Neural cell (in vitro differentiated cells): Measurements from ENCODE around the gene ELMOD1. TPM values are rescaled to one million over a fixed set of nuclear protein-coding genes. Genes with fewer than 3 reads are reported as not detected.
A peak's percentile ranks its signal among the peaks of the same experiment; 100 is the strongest.

Experiments
- H2AFZ ChIP-seq: fragments of 200-600, 300-800 bp; sonication (generic), shearing (Covaris generic); 2 replicates; pipeline ENCODE4 v1.6.0; 2014; ENCODE audit warnings: low read depth, mild to moderate bottlenecking, antibody characterized with exemption, low read length, moderate library complexity
- H3F3A ChIP-seq: fragments of 200-600 bp; shearing (Covaris generic); 2 replicates; pipeline ENCODE4 v1.6.1; 2016; ENCODE audit warnings: mild to moderate bottlenecking, moderate library complexity, mixed read lengths, antibody characterized with exemption, low read length; ENCODE audit not compliant: insufficient read depth, poor library complexity, severe bottlenecking
- H3K27ac ChIP-seq: fragments of 200-600, 300-800 bp; sonication (generic), shearing (Covaris generic); 2 replicates; pipeline ENCODE4 v1.5.1; 2014; ENCODE audit warnings: mild to moderate bottlenecking, low read length, moderate library complexity
- H3K27me3 ChIP-seq: fragments of 300-800, 200-600 bp; sonication (generic), shearing (Covaris generic); 2 replicates; pipeline ENCODE4 v1.6.0; 2014; ENCODE audit warnings: mild to moderate bottlenecking, low read depth, low read length, moderate library complexity; ENCODE audit not compliant: insufficient read depth
- H3K36me3 ChIP-seq: fragments of 300-800, 200-600 bp; sonication (generic), shearing (Covaris generic); 2 replicates; pipeline ENCODE4 v1.5.1; 2014; ENCODE audit warnings: mild to moderate bottlenecking, antibody characterized with exemption, low read length, moderate library complexity; ENCODE audit not compliant: insufficient read depth
- H3K4me2 ChIP-seq: fragments of 300-800, 200-600 bp; sonication (generic), shearing (Covaris generic); 2 replicates; pipeline ENCODE4 v1.6.0; 2014; ENCODE audit warnings: mild to moderate bottlenecking, low read length
- H3K4me3 ChIP-seq: fragments of 300-800, 200-600 bp; sonication (generic), shearing (Covaris generic); 2 replicates; pipeline ENCODE4 v1.5.1; 2014; ENCODE audit warnings: mild to moderate bottlenecking, low read length, moderate library complexity
- H3K79me2 ChIP-seq: fragments of 200-600 bp; shearing (Covaris generic); replicated peaks from 2 replicates; pipeline ENCODE4 v1.6.0; 2014; ENCODE audit warnings: mild to moderate bottlenecking, low read length, moderate library complexity; ENCODE audit not compliant: insufficient read depth
- H3K9ac ChIP-seq: fragments of 300-800, 200-600 bp; sonication (generic), shearing (Covaris generic); 2 replicates; pipeline ENCODE4 v1.6.1; 2016; ENCODE audit warnings: mild to moderate bottlenecking, low read length, mixed read lengths
- H3K9me2 ChIP-seq: fragments of 200-600 bp; shearing (Covaris generic); 2 replicates; pipeline ENCODE4 v1.6.1; 2016; ENCODE audit warnings: mild to moderate bottlenecking, low read length, mixed read lengths; ENCODE audit not compliant: insufficient read depth
- H3K9me3 ChIP-seq: fragments of 200-600, 300-800 bp; sonication (generic), shearing (Covaris generic); 2 replicates; pipeline ENCODE4 v1.6.1; 2016; ENCODE audit warnings: mild to moderate bottlenecking, mixed run types, low read length, moderate library complexity, mixed read lengths
- H4K20me1 ChIP-seq: fragments of 200-600 bp; shearing (Covaris generic); 2 replicates; pipeline ENCODE4 v1.6.1; 2016; ENCODE audit warnings: mild to moderate bottlenecking, mixed run types; ENCODE audit not compliant: insufficient read depth
- CTCF ChIP-seq: fragments of 450-650 bp; IDR thresholded peaks from 2 replicates; pipeline ENCODE4 v1.5.1; 2014; ENCODE audit warnings: antibody characterized with exemption, mild to moderate bottlenecking, moderate library complexity; ENCODE audit not compliant: poor library complexity, severe bottlenecking
- EP300 ChIP-seq: fragments of 450-650 bp; conservative IDR thresholded peaks from 2 replicates; pipeline ENCODE4 v1.6.1; 2014; ENCODE audit warnings: antibody characterized with exemption, mild to moderate bottlenecking, moderate library complexity; ENCODE audit not compliant: poor library complexity, severe bottlenecking
- EZH2 ChIP-seq: fragments of 200-600, 300-800 bp; shearing (Covaris generic), sonication (generic); IDR thresholded peaks from 2 replicates; pipeline ENCODE4 v1.6.1; 2014; ENCODE audit warnings: antibody characterized with exemption, low read length, borderline replicate concordance, mild to moderate bottlenecking; ENCODE audit not compliant: insufficient read depth, poor library complexity, severe bottlenecking
- MXI1 ChIP-seq: fragments of 450-650 bp; conservative IDR thresholded peaks from 2 replicates; pipeline ENCODE4 v1.6.1; 2014; ENCODE audit warnings: antibody characterized with exemption, mild to moderate bottlenecking; ENCODE audit not compliant: poor library complexity, severe bottlenecking
- POLR2AphosphoS5 ChIP-seq: IDR thresholded peaks from 2 replicates; pipeline ENCODE4 v1.6.1; 2012
- RAD21 ChIP-seq: fragments of 450-650 bp; conservative IDR thresholded peaks from 2 replicates; pipeline ENCODE4 v1.6.1; 2014; ENCODE audit warnings: antibody characterized with exemption, mild to moderate bottlenecking, moderate library complexity
- SMC3 ChIP-seq: fragments of 450-650 bp; conservative IDR thresholded peaks from 2 replicates; pipeline ENCODE4 v1.6.1; 2014; ENCODE audit warnings: antibody characterized with exemption, mild to moderate bottlenecking, moderate library complexity; ENCODE audit not compliant: poor library complexity
- TAF1 ChIP-seq: IDR thresholded peaks from 2 replicates; pipeline ENCODE4 v1.6.1; 2012; ENCODE audit warnings: low read depth
- polyA plus RNA-seq: library from polyadenylated mRNA; depleted of rRNA; stranded (reverse); fragments of >200 nt; gene quantifications from 2 replicates; pipeline ENCODE4 v1.2.3, GENCODE V29; 2014
- TF ChIP-seq, protein P1 (sequence below): IDR thresholded peaks from 2 replicates; pipeline ENCODE4 v1.6.1; 2012; ENCODE audit warnings: borderline replicate concordance

ELMOD1 gene
- polyA plus RNA-seq, 1 donor from 2014 or later = 12.5 TPM

DNA sequence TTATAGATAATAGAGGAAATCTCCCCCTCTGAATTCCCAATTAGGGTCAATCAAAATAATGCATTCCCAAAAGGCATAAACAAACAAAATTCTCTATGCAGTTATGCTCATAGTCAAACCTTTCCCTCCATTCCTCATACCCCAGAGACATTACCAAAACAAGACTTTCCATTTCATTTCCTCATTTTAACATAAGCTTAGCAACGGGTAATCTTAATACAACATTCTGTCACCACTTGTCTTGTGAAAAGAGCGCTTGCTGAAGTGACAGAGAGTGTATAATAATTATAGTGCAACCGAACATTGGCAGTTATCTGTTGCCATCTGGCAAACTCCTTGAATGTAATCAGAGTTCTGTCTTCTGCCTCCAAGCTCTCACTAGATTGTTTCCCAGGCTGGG lies 122.1 kb downstream of the ELMOD1 start:
- no peak overlapping the region for H3K9ac ChIP-seq
- H3K9me3 ChIP-seq = no peaks in the 10 kb centered on the region
- no peak overlapping the region for H3K4me2 ChIP-seq
- H3F3A ChIP-seq = no peaks in the 10 kb centered on the region
- H3K9me2 ChIP-seq = no peaks in the 10 kb centered on the region
- peaks cover 4% of the 10 kb centered on the region for H3K27me3 ChIP-seq
- H3K4me3 ChIP-seq = no peak overlapping the region
- TF ChIP-seq POLR2AphosphoS5 (peak; percentile 66), EP300 (peak; percentile 78), SMC3 (no peak), TAF1 (no peak), RAD21 (no peak), EZH2 (no peak), CTCF (no peak), MXI1 (no peak)
- TF ChIP-seq, protein P1, sequence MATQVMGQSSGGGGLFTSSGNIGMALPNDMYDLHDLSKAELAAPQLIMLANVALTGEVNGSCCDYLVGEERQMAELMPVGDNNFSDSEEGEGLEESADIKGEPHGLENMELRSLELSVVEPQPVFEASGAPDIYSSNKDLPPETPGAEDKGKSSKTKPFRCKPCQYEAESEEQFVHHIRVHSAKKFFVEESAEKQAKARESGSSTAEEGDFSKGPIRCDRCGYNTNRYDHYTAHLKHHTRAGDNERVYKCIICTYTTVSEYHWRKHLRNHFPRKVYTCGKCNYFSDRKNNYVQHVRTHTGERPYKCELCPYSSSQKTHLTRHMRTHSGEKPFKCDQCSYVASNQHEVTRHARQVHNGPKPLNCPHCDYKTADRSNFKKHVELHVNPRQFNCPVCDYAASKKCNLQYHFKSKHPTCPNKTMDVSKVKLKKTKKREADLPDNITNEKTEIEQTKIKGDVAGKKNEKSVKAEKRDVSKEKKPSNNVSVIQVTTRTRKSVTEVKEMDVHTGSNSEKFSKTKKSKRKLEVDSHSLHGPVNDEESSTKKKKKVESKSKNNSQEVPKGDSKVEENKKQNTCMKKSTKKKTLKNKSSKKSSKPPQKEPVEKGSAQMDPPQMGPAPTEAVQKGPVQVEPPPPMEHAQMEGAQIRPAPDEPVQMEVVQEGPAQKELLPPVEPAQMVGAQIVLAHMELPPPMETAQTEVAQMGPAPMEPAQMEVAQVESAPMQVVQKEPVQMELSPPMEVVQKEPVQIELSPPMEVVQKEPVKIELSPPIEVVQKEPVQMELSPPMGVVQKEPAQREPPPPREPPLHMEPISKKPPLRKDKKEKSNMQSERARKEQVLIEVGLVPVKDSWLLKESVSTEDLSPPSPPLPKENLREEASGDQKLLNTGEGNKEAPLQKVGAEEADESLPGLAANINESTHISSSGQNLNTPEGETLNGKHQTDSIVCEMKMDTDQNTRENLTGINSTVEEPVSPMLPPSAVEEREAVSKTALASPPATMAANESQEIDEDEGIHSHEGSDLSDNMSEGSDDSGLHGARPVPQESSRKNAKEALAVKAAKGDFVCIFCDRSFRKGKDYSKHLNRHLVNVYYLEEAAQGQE = no peak
- no peaks in the 10 kb centered on the region for H3K36me3 ChIP-seq
- H2AFZ ChIP-seq = no peak overlapping the region
- no peaks in the 10 kb centered on the region for H3K79me2 ChIP-seq
- no peak overlapping the region for H3K27ac ChIP-seq
- H4K20me1 ChIP-seq = no peaks in the 10 kb centered on the region

Other genes starting within 250 kb of the ELMOD1 start
- 4.3 and 4.9 TPM in 2 replicates for gene CWF19L2, start 133.3 kb upstream of the ELMOD1 start, polyA plus RNA-seq
- 7.6 and 10.0 TPM in 2 replicates for gene ALKBH8, start 25.4 kb upstream of the ELMOD1 start, polyA plus RNA-seq
- not detected in 2 replicates for gene SLN, start 120.9 kb downstream of the ELMOD1 start, polyA plus RNA-seq